ENCODE results near the gene F11.
"Not testable (repeated sequence)": the region's sequence is repeated elsewhere in the genome, so short reads cannot be mapped to it uniquely, and the experiment has no call there.

F11 gene

GRCh38 chr4:186298031-186298647, 32.1 kb downstream of the F11 start:
- no peak for DNase-seq (ENCODE audit: low read depth)

- DNase-seq (ENCODE audit: low read depth) = no peak
These were observed 33.3 kb downstream of the F11 start for GRCh38 chr4:186299291-186299690.

DNA sequence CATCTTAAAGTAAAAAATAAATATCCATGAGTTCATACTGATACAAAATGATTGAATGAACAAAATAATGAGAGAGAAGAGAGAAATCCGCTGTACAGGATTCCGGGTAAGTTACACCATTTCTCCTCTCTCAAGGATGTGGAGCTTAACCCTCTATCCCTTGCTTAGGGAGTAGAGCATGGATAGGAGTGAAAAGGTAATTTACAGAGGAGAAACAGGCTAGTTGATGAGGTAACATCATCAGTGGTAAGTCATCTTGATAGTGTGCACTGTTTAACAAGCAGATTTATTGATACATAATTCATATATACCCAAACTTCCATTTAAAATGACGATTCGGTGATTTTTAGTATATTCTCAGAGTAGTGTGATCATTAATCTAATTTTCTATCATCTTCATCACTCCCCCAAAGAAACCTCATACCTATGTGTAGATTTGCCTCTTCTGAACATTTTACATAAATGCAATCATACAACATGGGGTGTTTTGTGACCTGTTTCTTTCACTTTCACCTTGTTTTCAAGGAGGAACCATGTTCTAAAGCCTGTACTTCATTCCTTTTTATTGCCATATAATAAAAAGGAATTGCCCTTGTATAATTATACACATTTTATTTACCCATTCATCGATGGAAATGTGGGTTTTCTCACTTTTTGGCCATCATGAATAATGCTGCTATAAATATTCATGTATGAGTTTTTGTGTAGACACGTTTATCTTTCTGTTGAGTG, 34.8 kb downstream of the F11 start:
- no peak for DNase-seq (ENCODE audit: low read depth)

DNA sequence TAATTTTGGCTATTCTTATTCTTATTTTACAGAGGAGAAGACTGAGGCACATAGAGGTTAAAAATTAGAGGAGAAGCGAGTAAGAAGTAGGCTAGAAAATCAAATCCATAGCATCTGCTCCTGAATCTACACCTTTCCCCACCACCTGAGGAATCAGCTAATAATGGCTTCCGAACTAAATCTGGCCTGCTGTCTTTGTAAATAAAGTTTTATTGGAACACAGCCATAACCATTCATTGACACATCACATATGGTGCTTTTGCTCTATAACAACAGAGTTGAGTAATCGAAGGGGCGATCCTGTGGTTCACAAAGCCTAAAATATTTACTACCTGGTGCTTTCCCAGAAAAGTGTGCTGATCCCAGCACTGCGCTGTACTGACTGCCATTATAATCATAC, 38.2 kb downstream of the F11 start:
- DNase-seq (ENCODE audit: low read depth) = no peak

GRCh38 chr4:186304866-186305505, 39.0 kb downstream of the F11 start:
- DNase-seq (ENCODE audit: low read depth) = no peak

DNA sequence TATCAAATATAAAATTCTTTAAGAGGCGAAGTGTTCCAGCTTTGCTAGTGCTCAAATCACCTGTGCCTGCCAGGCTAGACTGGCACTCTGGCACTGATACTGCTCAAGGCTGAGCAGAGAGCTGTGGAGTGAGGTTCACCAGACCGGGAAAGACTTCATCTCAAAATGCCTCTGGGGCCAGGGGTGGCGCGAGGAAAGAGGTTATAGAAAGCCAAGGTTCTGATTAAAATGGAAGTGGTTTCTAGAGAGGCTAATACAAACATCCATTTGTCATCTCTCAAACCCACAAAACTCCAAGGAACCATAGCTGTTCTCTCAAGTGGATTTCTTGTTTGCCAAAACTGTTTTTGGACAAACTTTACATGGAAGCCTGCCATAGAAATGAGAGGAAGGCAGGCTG, 41.5 kb downstream of the F11 start:
- DNase-seq (ENCODE audit: low read depth) = no peak

DNA sequence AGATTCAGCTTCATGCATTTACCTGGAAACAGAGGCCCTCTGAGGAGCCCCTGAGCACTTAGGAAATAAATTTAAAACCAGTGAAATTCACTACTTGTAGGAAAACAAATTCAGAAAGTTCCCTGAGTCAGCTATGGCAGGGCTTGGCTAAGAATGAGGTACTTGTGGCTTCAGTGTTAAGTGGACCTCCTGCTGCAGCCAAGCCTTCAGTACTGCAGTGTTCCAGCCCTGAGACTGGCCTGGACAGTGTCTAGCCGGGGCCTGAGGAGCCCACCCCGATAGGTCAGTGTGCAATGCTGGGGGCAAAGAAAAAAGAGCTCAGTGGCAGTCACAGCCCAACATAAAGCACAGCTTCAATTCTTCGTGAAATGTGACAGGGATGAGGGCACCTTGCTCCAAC, 41.9 kb downstream of the F11 start:
- DNase-seq (ENCODE audit: low read depth) = no peak

- no peak for DNase-seq (ENCODE audit: low read depth)
These were observed 52.5 kb downstream of the F11 start for GRCh38 chr4:186318481-186318880.

- not testable (repeated sequence) for DNase-seq (ENCODE audit: low read depth)
These were observed 58.7 kb downstream of the F11 start for GRCh38 chr4:186324660-186325059.

- no peak for DNase-seq (ENCODE audit: low read depth)
These were observed 60.4 kb downstream of the F11 start for GRCh38 chr4:186326391-186326790.

DNA sequence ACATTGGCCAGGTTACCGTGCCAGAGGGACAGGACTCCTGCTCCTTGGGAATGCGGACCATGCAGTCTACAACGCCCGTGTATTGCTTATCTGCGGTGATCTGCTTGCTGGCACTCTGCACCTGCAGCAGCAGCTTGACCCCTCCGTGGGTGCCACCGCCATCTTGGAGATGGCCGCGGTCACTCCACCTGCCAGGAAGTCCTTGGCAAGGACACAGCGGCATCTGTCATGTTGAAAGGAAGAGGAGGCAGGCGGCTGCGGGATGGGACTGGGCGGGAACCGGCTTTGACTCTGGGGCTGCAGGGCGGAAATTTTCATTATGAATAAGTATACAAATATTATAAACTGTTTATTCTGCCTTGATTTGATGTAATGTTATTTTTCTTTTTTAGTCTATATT, 63.4 kb downstream of the F11 start:
- DNase-seq (ENCODE audit: low read depth) = no peak

GRCh38 chr4:186330368-186330767, 64.4 kb downstream of the F11 start:
- DNase-seq (ENCODE audit: low read depth) = no peak

DNA sequence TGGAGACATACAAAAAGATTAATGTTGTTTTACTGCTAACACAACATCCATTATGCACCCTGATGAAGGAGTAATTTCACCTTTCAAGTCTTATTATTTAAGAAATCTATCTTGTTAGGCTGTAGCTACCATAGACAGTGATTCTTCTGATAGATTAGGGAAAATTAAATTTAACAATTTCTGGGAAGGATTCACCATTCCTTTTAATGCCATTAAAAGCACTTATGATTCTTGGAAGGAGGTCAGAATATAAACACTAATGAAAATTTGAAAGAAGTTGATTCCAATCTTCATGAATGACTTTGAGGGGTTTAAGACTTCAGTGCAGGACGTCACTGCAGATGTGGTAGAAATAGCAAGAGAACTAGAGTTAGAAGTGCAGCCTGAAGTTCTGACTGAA, 69.8 kb downstream of the F11 start:
- DNase-seq (ENCODE audit: low read depth) = no peak

Data from fibroblast of the conjunctiva (primary cell).